K562 (cell line): ENCODE data around the gene ETDA. TPM values are rescaled to one million over a fixed set of nuclear protein-coding genes. Genes with fewer than 3 reads are reported as not detected.

Experiments
- ATAC-seq: fragments of 200-7000 bp; cut with Tn5 transposase; 3 replicates; pipeline ENCODE4 v1.9.1; 2020; ENCODE audit warnings: moderate library complexity
- BruUV-seq: library from RNA; stranded (reverse); fragments of 400-500 nt; replicated peaks from 2 replicates; lab custom pipeline; 2021; lab: Mats Ljungman, UMichigan
- CTCF ChIA-PET: fragments of 300-600 bp; formaldehyde crosslinking; extraction: SDS; loops from one replicate; lab custom pipeline; 2021; ENCODE audit warnings: low intra/inter-chr PET ratio; lab: Yijun Ruan, JAX
- POLR2A ChIA-PET: fragments of 300-600, 350-650 bp; sonication (Branson Sonifier 250); formaldehyde crosslinking; extraction: SDS; loops from one replicate; lab custom pipeline; 2021; ENCODE audit warnings: antibody characterized with exemption, inconsistent platforms; lab: Yijun Ruan, JAX
- DNase-seq, 4 experiments: peaks; one replicate each; pipeline versions ENCODE4 v3.0.0 to v3.0.0-alpha.2; 2011 to 2018; ENCODE audit warnings: low spot score in 3 of 4, mixed read lengths in 3 of 4; ENCODE audit errors: extremely low read depth in 1 of 4
- FAIRE-seq: peaks from 2 replicates; lab custom pipeline; 2011; peaks lifted over from hg19 to GRCh38; lab: Jason Lieb, UNC
- H2AFZ ChIP-seq: 2 replicates; pipeline ENCODE4 v1.6.0; 2011; ENCODE audit warnings: low read depth, low read length, control low read depth, inconsistent platforms
- H3K27ac ChIP-seq: fragments of 200-600 bp; 3 replicates; pipeline ENCODE4 v1.8.0; 2011; ENCODE audit warnings: low read depth, mild to moderate bottlenecking, control low read depth, inconsistent platforms, low read length, moderate library complexity, mixed read lengths; ENCODE audit errors: extremely low read depth
- H3K27me3 ChIP-seq, 2 experiments: fragments of 300-600 bp in 1 of 2; 2 replicates in 1 of 2; 3 replicates in 1 of 2; pipeline versions ENCODE4 v1.6.0 to v1.8.0; 2011; ENCODE audit warnings: inconsistent platforms in 2 of 2, low read length in 2 of 2, mild to moderate bottlenecking in 1 of 2, mixed read lengths in 1 of 2, moderate library complexity in 1 of 2; ENCODE audit not compliant: control insufficient read depth in 2 of 2, insufficient read depth in 2 of 2
- H3K36me3 ChIP-seq: fragments of 300-600 bp; 3 replicates; pipeline ENCODE4 v1.8.0; 2011; ENCODE audit warnings: mild to moderate bottlenecking, low read length, inconsistent platforms; ENCODE audit not compliant: control insufficient read depth, insufficient read depth
- H3K4me1 ChIP-seq, 2 experiments: fragments of 200-600 bp in 1 of 2; replicated peaks in 1 of 2; 2 replicates in 1 of 2; 3 replicates in 1 of 2; pipeline versions ENCODE4 v1.5.1 to v1.8.0; 2011; ENCODE audit warnings: inconsistent platforms in 2 of 2, low read length in 2 of 2, mild to moderate bottlenecking in 1 of 2, mixed read lengths in 1 of 2, moderate library complexity in 1 of 2; ENCODE audit not compliant: control insufficient read depth in 2 of 2, insufficient read depth in 2 of 2
- H3K4me2 ChIP-seq: 2 replicates; pipeline ENCODE4 v1.6.1; 2011; ENCODE audit warnings: low read length, control low read depth, inconsistent platforms, mixed read lengths; ENCODE audit not compliant: insufficient read depth
- H3K4me3 ChIP-seq: fragments of 200-600 bp; sonication (generic), shearing (Covaris generic); 2 replicates; pipeline ENCODE4 v1.5.1; 2016; ENCODE audit warnings: control low read depth, inconsistent platforms
- H3K79me2 ChIP-seq: fragments of 200-600 bp; 3 replicates; pipeline ENCODE4 v1.8.0; 2011; ENCODE audit warnings: low read length, inconsistent platforms; ENCODE audit not compliant: control insufficient read depth, insufficient read depth
- H3K9ac ChIP-seq, 2 experiments: 2 replicates each; pipeline versions ENCODE4 v1.6.0 to v1.6.1; 2011; ENCODE audit warnings: low read depth in 2 of 2, low read length in 2 of 2, control low read depth in 1 of 2, inconsistent platforms in 1 of 2, mild to moderate bottlenecking in 1 of 2, mixed read lengths in 1 of 2; ENCODE audit not compliant: insufficient read depth in 1 of 2
- H3K9me1 ChIP-seq: one replicate; pipeline ENCODE4 v1.6.0; 2011; ENCODE audit warnings: inconsistent platforms, mild to moderate bottlenecking, low read length, moderate library complexity; ENCODE audit not compliant: control insufficient read depth, insufficient read depth
- H3K9me3 ChIP-seq: replicated peaks from 2 replicates; pipeline ENCODE4 v1.5.1; 2011; ENCODE audit warnings: low read depth, low read length, inconsistent platforms; ENCODE audit not compliant: control insufficient read depth, insufficient read depth
- H4K20me1 ChIP-seq: replicated peaks from 2 replicates; pipeline ENCODE4 v1.6.1; 2011; ENCODE audit warnings: low read length, inconsistent platforms, mixed read lengths; ENCODE audit not compliant: control insufficient read depth, insufficient read depth
- ADNP ChIP-seq: fragments of 200-800 bp; sonication (Bioruptor generic); IDR thresholded peaks from 2 replicates; pipeline ENCODE4 v1.6.1; 2016; ENCODE audit warnings: missing genetic modification characterization, missing compliant biosample characterization
- KAT8 ChIP-seq: fragments of 450-650 bp; IDR thresholded peaks from 2 replicates; pipeline ENCODE4 v1.6.1; 2016; ENCODE audit warnings: low read depth, mild to moderate bottlenecking
- NBN ChIP-seq: fragments of 450-650 bp; IDR thresholded peaks from 2 replicates; pipeline ENCODE4 v1.6.1; 2016; ENCODE audit warnings: low read depth, mild to moderate bottlenecking
- NCOA4 ChIP-seq: fragments of 450-650 bp; IDR thresholded peaks from 2 replicates; pipeline ENCODE4 v1.6.1; 2018; ENCODE audit warnings: mild to moderate bottlenecking; ENCODE audit not compliant: partially characterized antibody
- NONO ChIP-seq, 2 experiments: fragments of 200-400 bp in 1 of 2; fragments of 450-650 bp in 1 of 2; formaldehyde crosslinking in 1 of 2; IDR thresholded peaks; 2 replicates each; pipeline ENCODE4 v1.6.1; 2017; ENCODE audit warnings: low read depth in 2 of 2, mild to moderate bottlenecking in 2 of 2, moderate library complexity in 2 of 2, low read length in 1 of 2
- ZFP1 ChIP-seq: fragments of 450-650 bp; formaldehyde crosslinking; IDR thresholded peaks from 2 replicates; pipeline ENCODE4 v1.4.0; 2020; ENCODE audit warnings: mild to moderate bottlenecking, mixed read lengths
- WGBS: fragments of 100-300 bp; shearing (Covaris generic); methylation state at CpG from one replicate; pipeline ENCODE4 v1.1.6; 2016; ENCODE audit warnings: low coverage, mixed read lengths; ENCODE audit not compliant: insufficient coverage; ENCODE audit errors: missing lambda C conversion rate; 5-methylcytosine and 5-hydroxymethylcytosine counted together
- in situ Hi-C: fragments of 300-500 bp; cut with MboI; formaldehyde crosslinking; loops from 4 replicates; pipeline ENCODE4 v1.15.0; 2018; ENCODE audit warnings: inconsistent platforms, mixed read lengths
- intact Hi-C: fragments of 100-400 bp; cut with micrococcal nuclease; formaldehyde crosslinking; loops from 2 replicates; pipeline ENCODE4 v1.14.2; 2022
- polyA plus RNA-seq, 8 experiments: library from polyadenylated mRNA; depleted of rRNA in 4 of 8; stranded (reverse) in 5 of 8; unstranded in 3 of 8; fragments of >200 nt; fragmentation: Nextera tagmentation in 2 of 8; fragmentation: Illumina TruSeq in 1 of 8; extraction: Ambion mirVana in 2 of 8; extraction: Trizol in 1 of 8; gene quantifications; 2 replicates each; pipeline versions ENCODE4 v1.2.1 to v1.2.3, GENCODE V29; 2011 to 2014; ENCODE audit warnings: inconsistent platforms in 1 of 8, missing spikeins in 1 of 8
- total RNA-seq, 7 experiments: library from RNA; depleted of rRNA in 6 of 7; stranded (reverse); fragments of >200 nt in 6 of 7; fragmentation: Illumina TruSeq in 2 of 7; extraction: Trizol in 2 of 7; gene quantifications; 2 replicates each; pipeline versions ENCODE4 v1.2.1 to v1.2.3, GENCODE V29; 2011 to 2021; ENCODE audit warnings: low replicate concordance in 1 of 7
- TF ChIP-seq, protein P1 (sequence below): fragments of 250-450 bp; sonication (Bioruptor Pico); IDR thresholded peaks from 2 replicates; pipeline ENCODE4 v1.5.0; 2022; ENCODE audit warnings: mild to moderate bottlenecking
- TF ChIP-seq, protein P2 (sequence below), 2 experiments: fragments of 450-650 bp in 1 of 2; sonication (generic) in 1 of 2; formaldehyde crosslinking in 1 of 2; IDR thresholded peaks; 2 replicates each; pipeline versions ENCODE4 v1.7.1 to v1.9.0; 2016 to 2022; ENCODE audit warnings: inconsistent platforms in 1 of 2, mild to moderate bottlenecking in 1 of 2, missing genetic modification reagents in 1 of 2

ETDA gene
- total and polyA plus RNA-seq, 9 of the 15 experiments (the other 6 are each of a cell fraction or from before 2014, with no cell fraction given), result not detected

DNA sequence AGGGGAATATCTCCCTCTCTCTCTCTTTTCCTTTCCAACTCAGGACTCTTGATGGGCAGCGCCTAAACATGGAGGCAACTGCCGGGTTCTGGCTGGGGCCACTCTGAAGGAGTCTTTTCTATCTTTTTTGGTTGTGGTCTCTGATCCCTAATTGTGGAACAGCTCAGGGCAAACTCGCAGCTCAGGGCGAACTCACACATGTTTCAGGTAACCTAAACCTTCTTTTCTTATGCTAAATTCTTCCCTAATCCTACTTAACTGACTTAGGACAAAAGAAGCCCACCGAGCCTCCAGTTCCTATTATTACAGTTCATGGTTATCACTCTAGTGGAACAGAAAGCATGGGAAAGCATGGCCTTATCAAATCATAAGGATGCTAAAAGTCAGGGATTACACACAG is 21.3 kb downstream of the ETDA start:
- H3K9me1 ChIP-seq, result no peaks in the 10 kb centered on the region
- H2AFZ ChIP-seq, result no peak overlapping the region
- no peak overlapping the region for H3K4me2 ChIP-seq
- FAIRE-seq, result no peak
- 0% methylated on average over 5 of the region's 5 CpGs for WGBS
- no peaks in the 10 kb centered on the region for H3K4me1 ChIP-seq
- intact Hi-C loops, result no loop called here
- no peak overlapping the region for H3K4me3 ChIP-seq
- no peak for TF ChIP-seq ZFP1 (CRISPR knock-in tag)
- TF ChIP-seq NONO (IDR thresholded peaks at IDR 0.05; ENCODE audit: low read depth in 2 of 2, low read length in 1 of 2), result no peak
- no peak for TF ChIP-seq NCOA4
- TF ChIP-seq, protein P1, sequence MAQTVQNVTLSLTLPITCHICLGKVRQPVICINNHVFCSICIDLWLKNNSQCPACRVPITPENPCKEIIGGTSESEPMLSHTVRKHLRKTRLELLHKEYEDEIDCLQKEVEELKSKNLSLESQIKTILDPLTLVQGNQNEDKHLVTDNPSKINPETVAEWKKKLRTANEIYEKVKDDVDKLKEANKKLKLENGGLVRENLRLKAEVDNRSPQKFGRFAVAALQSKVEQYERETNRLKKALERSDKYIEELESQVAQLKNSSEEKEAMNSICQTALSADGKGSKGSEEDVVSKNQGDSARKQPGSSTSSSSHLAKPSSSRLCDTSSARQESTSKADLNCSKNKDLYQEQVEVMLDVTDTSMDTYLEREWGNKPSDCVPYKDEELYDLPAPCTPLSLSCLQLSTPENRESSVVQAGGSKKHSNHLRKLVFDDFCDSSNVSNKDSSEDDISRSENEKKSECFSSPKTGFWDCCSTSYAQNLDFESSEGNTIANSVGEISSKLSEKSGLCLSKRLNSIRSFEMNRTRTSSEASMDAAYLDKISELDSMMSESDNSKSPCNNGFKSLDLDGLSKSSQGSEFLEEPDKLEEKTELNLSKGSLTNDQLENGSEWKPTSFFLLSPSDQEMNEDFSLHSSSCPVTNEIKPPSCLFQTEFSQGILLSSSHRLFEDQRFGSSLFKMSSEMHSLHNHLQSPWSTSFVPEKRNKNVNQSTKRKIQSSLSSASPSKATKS (CRISPR knock-in tag), result no peak
- TF ChIP-seq, protein P2, sequence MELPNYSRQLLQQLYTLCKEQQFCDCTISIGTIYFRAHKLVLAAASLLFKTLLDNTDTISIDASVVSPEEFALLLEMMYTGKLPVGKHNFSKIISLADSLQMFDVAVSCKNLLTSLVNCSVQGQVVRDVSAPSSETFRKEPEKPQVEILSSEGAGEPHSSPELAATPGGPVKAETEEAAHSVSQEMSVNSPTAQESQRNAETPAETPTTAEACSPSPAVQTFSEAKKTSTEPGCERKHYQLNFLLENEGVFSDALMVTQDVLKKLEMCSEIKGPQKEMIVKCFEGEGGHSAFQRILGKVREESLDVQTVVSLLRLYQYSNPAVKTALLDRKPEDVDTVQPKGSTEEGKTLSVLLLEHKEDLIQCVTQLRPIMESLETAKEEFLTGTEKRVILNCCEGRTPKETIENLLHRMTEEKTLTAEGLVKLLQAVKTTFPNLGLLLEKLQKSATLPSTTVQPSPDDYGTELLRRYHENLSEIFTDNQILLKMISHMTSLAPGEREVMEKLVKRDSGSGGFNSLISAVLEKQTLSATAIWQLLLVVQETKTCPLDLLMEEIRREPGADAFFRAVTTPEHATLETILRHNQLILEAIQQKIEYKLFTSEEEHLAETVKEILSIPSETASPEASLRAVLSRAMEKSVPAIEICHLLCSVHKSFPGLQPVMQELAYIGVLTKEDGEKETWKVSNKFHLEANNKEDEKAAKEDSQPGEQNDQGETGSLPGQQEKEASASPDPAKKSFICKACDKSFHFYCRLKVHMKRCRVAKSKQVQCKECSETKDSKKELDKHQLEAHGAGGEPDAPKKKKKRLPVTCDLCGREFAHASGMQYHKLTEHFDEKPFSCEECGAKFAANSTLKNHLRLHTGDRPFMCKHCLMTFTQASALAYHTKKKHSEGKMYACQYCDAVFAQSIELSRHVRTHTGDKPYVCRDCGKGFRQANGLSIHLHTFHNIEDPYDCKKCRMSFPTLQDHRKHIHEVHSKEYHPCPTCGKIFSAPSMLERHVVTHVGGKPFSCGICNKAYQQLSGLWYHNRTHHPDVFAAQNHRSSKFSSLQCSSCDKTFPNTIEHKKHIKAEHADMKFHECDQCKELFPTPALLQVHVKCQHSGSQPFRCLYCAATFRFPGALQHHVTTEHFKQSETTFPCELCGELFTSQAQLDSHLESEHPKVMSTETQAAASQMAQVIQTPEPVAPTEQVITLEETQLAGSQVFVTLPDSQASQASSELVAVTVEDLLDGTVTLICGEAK (IDR thresholded peaks at IDR 0.05), result no peak
- TF ChIP-seq, protein P2 (CRISPR knock-in tag; IDR thresholded peaks at IDR 0.05), result no peak
- TF ChIP-seq KAT8, result no peak
- TF ChIP-seq ADNP (tag), result no peak
- TF ChIP-seq NBN, result no peak
- no peaks in the 10 kb centered on the region for H3K27me3 ChIP-seq
- in situ Hi-C loops, result no loop called here
- H3K79me2 ChIP-seq, result no peaks in the 10 kb centered on the region
- no peak for DNase-seq
- BruUV-seq, result no TSS peak
- ChIA-PET POLR2A (no interaction called here), CTCF (no interaction called here)
- no peak overlapping the region for H3K27ac ChIP-seq
- no peaks in the 10 kb centered on the region for H4K20me1 ChIP-seq
- no peak for ATAC-seq
- no peaks in the 10 kb centered on the region for H3K9me3 ChIP-seq
- no peak overlapping the region for H3K9ac ChIP-seq
- no peaks in the 10 kb centered on the region for H3K36me3 ChIP-seq
